SK-N-DZ (cell line): Measurements from ENCODE around the gene PLB1.
"Not testable (repeated sequence)": the region's sequence is repeated elsewhere in the genome, so short reads cannot be mapped to it uniquely, and the experiment has no call there.

Experiments
- DNase-seq: peaks from one replicate; pipeline ENCODE4 v3.0.0-alpha.2; 2015; ENCODE audit warnings: low spot score

PLB1 gene

GRCh38 chr2:28664120-28664842, 168.4 kb downstream of the PLB1 start:
- DNase-seq: peak; percentile 93

DNA sequence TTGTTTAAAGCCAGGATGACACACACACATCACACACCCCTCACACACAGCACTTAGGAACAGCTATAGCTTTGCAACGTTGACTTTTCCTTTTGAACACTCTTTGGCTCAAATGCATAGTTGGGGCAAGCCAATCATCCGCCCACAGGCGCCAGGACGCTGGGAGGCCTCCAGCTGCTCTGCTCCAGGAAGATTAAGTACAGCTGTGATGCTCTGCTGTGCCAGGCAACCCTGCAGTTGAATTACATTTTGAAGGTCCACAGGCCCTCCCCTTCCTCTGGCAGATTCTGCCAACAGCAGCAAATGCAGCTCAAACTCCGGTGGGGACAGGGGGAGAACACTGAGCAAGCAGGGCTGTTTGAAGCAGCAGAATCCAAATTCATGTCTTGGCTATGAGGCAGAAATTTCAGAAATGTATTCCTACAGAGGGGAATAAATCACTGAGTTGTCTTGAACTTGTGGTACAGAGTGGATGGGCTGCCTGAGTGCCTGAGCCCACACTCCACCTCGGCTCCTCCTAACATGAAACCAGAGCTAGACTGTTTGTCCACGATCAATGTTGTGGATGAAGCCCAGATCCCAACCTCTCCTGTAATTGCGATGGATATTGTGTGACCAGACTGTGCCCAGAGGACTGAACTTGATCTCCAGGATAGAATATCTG, 169.3 kb downstream of the PLB1 start:
- DNase-seq: peak; percentile 67

DNA sequence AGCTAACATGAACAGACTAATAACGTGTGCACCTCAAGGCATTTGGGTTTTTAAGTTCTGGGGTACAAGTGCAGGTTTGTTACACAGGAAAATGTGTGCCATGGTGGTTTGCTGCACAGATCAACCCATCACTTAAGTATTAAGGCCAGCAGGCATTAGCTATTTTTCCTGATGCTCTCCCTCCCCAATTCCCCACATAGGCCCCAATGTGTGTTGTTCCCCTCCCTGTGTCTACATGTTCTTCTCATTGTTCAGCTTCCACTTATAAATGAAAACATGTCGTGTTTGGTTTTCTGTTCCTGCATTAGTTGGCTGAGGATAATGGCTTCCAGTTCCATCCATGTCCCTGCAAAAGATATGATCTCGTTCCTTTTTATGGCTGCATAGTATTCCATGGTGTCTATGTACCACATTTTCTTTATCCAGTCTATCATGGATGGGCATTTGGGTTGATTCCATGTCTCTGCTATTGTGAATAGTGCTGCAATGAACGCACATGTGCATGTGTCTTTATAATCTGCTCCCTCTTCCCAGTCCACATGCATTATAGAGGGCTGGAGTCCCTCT, 170.0 kb downstream of the PLB1 start:
- DNase-seq: not testable (repeated sequence)

DNA sequence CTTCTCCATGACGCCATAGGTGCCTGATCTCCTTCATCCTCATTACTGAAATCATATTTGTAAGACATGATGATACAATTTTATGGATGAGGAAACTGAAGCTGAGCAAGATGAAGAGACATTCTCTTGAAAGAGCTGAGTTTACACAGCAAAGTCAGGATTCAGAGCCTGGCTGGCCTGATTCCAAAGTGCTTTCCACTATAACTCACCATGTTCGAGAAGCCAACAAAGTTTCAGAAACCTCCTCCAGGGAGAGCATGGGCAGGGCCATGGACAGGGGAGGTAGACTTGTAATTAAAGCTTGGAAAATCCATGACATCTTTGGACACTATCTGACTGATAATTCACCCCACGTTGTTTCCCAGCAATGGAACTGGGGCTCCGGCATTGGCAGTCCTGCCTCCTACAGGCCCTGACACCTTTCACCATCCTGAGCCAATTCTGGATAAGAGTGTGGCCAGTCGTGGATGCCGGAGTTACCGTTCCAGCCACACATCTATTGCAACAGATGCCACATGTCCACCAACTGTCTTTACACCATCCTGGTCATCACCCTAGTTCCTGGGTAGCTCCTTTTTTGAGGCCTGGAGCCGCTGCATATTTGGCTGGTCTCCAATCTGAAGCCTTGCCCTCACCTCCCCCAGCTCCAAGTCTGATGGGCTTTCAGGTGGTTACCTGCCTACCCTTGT, 170.8 kb downstream of the PLB1 start:
- DNase-seq: no peak

GRCh38 chr2:28667261-28667660, 171.4 kb downstream of the PLB1 start:
- no peak for DNase-seq

DNA sequence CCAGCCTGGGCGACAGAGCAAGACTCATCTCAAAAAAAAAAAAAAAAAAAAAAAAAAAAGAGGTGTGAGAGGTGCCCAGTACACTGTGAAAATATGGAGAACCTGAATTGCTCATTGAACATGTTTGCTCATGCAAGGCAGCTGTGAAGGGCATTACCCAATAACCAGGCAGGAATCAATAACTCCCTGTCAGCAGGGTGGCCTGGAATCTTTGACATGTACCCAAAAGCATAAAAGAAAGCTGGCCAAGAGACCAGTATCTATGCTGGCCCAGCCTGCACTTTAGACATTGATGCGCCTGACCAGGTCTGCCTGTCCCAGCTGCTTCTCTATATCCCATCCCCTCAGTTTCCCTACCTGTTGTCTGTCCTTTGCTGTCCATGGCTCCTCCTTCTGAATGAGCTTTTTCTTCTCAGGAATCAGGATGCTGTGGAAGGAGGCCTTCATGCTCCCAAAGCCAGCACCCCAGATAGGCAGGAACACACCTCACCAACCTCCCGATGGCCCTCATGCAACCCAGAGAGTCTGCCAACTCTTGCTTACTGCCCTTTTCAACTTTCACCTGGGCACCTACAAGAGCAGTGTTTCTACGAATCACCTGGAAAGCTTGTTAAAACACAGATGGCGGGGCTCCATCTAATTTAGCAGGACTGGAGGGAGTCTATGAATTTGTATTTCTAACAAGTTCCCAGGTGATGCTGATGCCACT, 172.4 kb downstream of the PLB1 start:
- DNase-seq: no peak

DNA sequence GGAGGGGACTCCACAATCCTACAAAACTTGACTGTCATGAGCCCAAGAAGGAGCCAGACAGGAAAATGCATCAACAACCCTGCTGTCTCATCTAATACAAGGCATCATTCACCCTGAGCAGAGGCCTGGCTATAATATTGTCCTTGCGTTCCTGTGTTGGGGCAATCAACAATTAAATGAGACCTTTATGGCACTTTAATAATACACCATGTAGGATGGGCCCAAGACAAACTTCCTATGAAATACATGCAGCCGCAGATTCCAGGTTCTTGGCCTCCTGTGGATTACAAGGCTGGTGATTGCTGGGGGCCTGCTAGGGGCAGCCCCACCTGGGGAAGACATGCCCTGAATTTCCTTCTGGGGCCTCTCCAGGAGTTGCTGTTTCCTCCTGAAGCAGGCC, 173.0 kb downstream of the PLB1 start:
- no peak for DNase-seq

DNA sequence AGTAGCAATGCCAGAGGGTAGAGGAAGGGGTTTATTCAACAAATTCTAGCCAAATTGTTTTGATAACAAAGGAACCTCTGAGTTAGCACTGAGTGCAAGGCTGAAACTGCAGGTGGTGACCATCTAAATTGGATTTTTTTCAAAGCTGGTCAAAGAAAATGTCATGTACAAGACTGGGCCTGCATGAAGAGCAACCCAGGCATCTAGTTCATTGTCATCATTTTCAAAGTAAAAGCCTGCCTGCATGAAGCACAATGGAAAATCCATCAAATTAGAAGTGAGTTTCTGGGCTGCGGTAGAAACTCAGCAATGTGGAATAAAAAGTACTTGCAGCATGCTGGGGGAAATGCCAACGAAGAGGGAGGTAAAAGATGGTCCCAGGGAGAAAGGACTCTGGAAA, 175.0 kb downstream of the PLB1 start:
- no peak for DNase-seq

GRCh38 chr2:28673338-28673737, 177.5 kb downstream of the PLB1 start:
- no peak for DNase-seq

GRCh38 chr2:28674062-28674712, 178.3 kb downstream of the PLB1 start:
- no peak for DNase-seq

GRCh38 chr2:28674713-28675068, 178.8 kb downstream of the PLB1 start:
- DNase-seq: no peak

DNA sequence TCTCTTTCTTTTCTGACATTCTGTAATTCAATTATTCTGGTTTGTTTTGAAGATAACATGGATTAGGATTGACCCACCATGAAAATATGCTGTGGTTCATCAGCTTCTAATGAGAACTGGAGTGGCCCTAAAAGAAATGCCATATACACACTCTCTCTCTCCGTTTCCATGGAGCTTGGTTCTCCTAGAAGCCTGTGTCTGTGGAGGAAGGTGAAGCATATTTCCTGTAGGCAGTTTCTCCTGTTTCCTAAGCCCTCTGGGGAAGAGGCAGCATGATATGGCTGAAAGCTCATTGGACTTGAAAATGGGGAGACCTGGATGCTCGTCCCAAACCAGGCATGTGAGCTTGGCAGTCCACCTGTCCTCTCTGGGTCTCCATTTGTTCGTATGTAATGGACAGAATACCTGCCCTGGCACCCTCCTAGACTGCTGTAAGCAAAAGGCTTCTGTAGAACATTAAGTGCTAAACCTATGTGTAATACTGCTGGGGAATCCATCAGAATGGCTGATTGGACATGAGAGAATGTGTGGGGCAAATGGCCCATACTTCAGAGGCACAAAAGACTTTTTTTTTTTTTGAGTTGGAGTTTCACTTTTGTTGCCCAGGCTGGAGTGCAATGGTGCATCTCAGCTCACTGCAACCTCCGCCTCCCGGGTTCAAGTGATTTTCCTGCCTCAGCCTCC, 180.4 kb downstream of the PLB1 start:
- DNase-seq: no peak

DNA sequence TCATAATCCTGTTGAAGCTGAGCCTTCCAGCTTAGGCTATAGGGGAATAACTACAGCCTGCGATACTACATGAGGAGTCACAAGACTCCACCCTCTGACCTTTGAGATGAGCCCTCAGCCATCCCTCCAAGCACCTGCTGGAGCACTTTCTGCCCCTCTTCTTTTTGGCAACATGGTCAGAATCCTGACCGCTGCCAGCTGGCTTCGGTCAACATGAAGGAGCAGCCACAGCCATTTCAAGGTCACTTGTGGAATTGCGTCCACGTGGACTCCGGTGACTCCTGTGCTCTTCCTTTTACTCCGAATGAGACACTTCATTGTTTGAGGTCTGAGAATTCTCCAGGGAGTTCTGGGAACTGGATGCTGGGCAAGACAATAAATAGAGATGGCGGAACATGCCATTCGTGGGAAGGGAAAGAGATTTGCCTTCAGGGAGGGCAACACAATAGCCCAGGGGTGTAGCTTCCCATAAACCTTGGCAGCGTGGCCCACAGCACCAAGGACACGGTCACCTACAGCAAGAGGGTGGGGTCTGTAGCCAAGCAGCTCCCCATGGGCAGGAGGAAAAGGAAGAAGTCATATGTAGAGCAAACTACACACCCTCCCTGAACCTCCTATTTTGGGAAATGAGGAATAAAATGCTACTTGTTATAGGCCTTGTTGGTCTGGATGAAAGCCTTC, 182.5 kb downstream of the PLB1 start:
- DNase-seq: no peak

- no peak for DNase-seq
These were observed 183.1 kb downstream of the PLB1 start for GRCh38 chr2:28678944-28679343.

GRCh38 chr2:28680657-28681056, 184.8 kb downstream of the PLB1 start:
- no peak for DNase-seq

GRCh38 chr2:28681158-28681571, 185.3 kb downstream of the PLB1 start:
- DNase-seq: no peak

GRCh38 chr2:28681606-28682005, 185.7 kb downstream of the PLB1 start:
- no peak for DNase-seq

DNA sequence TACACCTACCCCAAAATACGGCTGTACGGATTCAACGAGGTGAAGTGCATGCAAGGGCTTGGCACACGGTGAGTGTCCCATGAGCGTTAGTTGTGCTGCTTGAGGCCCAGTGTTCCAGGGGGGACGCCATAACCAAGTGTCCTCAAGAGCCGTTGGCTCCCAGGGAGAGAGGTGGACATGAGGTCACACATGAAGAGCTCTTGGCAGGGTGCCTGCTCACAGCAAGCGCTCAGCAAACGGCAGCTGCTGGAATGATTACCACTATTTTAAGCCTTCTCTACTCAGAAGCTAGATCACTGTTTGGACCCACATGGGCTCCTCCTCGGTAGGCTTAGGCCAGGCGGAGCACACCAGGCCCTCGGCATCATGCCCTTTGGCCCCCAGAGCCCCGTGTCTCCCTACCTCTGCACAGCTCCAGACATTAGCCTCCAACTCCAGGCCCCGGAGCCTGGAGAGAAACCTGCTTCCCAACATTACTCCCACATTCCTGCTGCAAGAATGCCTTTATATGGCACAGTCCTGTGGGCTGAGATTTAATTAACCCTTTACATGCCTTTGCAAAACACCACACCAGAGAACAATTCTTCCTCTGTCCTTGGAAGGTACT, 187.3 kb downstream of the PLB1 start:
- peak; percentile 67 for DNase-seq

DNA sequence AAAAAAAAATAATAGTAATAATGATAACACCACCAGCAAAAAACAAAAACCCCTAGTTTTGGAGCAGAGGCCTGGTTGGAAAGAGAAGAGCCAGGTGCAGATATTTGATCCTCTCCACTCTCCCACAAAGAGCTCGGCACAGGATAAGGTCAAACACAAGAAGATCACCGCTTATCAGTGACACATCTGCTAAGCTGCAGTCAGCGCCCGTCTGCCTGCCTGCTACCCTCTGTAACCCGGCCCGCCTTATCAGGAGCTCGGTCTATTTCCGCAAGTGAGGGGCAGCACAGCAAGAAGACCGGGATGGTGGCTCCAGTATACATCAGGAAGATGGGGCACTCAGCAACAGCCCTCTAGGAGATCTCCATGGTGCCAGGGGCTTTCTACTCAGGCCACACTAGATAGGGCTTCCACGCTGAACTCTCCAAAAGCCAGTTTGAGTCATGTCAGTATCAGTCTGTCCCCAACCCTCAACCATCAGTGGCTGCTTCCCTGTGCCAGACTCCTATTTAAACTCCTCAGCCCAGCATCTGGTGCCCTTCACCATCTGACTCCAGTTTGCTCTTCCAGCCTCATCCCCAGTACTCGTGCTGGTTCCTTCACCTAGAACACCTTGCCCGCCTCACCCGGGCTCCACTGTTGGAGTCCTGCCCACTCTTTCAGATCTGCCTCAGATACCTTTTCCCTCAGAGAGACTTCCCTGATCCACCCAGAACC, 188.4 kb downstream of the PLB1 start:
- peak; percentile 93 for DNase-seq
